ENCODE measurements around the gene CLEC4E.
A peak's percentile ranks its signal among the peaks of the same experiment; 100 is the strongest.
"Not testable (repeated sequence)": the region's sequence is repeated elsewhere in the genome, so short reads cannot be mapped to it uniquely, and the experiment has no call there.

CLEC4E gene

DNA sequence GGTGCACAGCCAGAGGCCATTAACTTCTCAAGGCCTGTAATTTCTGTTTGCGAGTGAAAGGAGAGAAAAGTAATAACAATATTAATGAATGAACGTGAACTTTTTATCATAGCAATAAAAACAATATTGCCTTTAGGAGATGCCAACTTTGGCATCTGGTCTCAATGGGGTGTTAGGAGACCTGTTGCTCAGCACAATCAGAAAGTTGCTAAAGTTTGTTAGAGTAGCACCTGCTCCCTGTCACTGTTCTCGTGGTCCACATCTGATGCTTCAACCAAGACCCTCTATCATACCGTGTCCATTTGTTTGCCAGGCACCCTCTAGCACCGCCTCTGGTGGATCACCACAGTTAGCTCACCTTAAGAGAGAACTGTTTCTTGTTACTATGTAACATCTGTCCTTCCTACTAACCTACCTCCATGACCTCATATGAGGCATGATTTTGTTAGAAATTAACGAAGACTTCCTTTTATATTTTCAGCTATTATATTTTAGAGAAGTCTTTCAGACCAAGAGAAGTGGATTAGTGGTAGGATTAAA is 12.5 kb upstream of the CLEC4E start:
- no peaks in the 10 kb centered on the region for H3K36me3 Mint-ChIP-seq
- no peak overlapping the region for H3K27ac Mint-ChIP-seq
- no peaks in the 10 kb centered on the region for H3K9me3 Mint-ChIP-seq
- ATAC-seq: no peak
- no peak overlapping the region for H3K4me3 Mint-ChIP-seq
- H3K4me1 Mint-ChIP-seq: no peaks in the 10 kb centered on the region
- DNase-seq (ENCODE audit: low spot score in 2 of 2): no peak

DNA sequence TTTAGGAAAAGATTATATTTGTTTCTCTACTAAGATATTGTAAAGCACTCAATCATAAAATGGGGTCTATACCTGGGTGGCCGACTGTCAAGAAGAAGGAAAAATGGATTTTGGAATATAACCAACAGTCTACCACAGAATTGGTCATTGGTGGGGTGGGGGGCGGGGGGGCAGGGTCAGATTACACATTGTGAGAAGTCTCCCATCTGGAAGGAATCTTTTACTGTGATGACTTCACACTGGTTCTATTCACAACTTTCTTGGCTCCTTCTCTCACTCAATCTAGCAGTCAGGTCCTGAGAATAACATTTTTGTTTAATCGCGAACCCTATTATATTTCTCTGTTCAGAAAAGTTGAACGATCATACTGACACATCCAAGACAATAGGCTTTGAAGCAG is 8.7 kb upstream of the CLEC4E start:
- H3K36me3 Mint-ChIP-seq: no peaks in the 10 kb centered on the region
- H3K4me1 Mint-ChIP-seq: no peaks in the 10 kb centered on the region
- no peak overlapping the region for H3K4me3 Mint-ChIP-seq
- ATAC-seq (no peak), DNase-seq (ENCODE audit: low spot score in 2 of 2) (no peak)
- H3K9me3 Mint-ChIP-seq: no peaks in the 10 kb centered on the region
- H3K27ac Mint-ChIP-seq: no peak overlapping the region

DNA sequence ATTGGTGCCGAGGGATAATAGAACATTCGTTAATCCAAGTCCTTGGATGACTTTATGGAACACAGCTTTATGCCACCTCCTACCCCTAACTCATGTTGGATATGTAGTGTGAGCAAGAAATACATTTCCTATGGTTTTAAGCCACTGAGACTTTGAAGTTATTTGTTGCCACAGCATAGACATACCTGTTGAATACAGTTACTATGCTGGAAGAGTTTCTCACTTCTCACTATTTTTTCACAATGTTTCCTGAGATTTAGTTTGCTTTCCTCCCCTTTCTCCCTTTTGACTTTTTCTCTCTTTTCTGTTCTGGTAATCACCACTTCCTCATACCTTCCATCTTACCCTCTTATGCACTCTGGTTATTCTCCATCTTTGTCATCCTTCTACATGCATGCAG is 7.5 kb upstream of the CLEC4E start:
- Mint-ChIP-seq H3K4me3 (no peak overlapping the region), H3K4me1 (no peaks in the 10 kb centered on the region), H3K9me3 (no peaks in the 10 kb centered on the region), H3K36me3 (no peaks in the 10 kb centered on the region), H3K27ac (no peak overlapping the region)
- ATAC-seq (peak; percentile 57), DNase-seq (ENCODE audit: low spot score in 2 of 2) (no peak)

DNA sequence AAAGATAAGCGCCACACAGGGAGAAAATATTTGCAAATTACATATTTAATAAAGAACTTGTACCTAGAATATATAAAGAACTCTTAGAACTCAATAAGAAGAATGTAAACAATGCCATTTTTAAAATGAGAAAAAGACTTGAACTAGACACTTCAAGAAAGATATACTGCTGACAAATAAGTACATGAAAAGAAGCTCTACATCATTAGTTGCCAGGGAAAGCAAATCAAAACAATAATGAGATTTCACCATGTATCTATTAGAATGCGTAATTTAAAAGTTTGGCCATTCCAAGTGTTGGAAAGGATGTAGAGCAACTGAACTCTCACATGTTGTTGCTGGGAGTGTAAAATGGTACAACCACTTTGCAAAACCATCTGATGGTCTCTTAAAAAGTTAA is 6.9 kb upstream of the CLEC4E start:
- Mint-ChIP-seq H3K4me3 (no peak overlapping the region), H3K36me3 (no peaks in the 10 kb centered on the region), H3K4me1 (no peaks in the 10 kb centered on the region), H3K9me3 (no peaks in the 10 kb centered on the region), H3K27ac (no peak overlapping the region)
- no peak for ATAC-seq
- DNase-seq (ENCODE audit: low spot score in 2 of 2): no peak

DNA sequence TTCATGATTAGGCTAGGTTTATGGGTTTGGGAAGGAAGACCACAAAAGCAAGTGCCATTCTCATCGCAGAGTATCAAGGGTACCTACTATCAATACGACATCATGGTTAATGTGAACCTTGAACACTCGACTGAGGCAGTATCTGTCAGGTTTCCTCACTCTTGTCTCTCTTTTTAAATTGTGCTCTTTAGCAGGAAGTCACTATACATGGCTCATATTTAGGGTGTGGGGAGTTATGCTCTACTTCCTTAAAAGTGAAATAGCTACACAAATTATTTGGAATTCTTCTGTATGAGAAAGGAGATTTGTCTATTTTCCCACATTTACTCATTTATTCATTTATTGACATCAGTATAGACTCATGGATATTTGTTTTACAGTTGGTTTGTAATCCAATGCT is 5.9 kb upstream of the CLEC4E start:
- no peak overlapping the region for H3K4me3 Mint-ChIP-seq
- DNase-seq (ENCODE audit: low spot score in 2 of 2) (no peak), ATAC-seq (no peak)
- H3K9me3 Mint-ChIP-seq: peaks cover 1% of the 10 kb centered on the region
- peaks cover 3% of the 10 kb centered on the region for H3K4me1 Mint-ChIP-seq
- H3K36me3 Mint-ChIP-seq: no peaks in the 10 kb centered on the region
- H3K27ac Mint-ChIP-seq: no peak overlapping the region

DNA sequence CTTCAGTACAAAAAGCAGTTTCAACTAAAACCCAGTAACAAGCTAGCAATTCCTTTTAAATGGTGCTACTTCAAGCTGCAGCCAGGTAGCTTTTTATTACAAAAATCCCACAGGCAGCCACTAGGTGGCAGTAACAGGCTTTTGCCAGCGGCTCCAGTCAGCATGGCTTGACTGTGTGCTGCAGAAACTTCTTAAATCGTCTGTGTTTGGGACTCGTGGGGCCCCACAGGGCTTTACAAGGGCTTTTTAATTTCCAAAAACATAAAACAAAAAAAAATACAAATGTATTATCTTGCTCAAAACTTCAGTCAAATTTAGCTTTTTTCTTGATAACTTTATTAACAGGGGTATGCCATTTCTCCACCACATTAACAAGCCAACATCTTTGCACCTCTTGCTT is 3.6 kb upstream of the CLEC4E start:
- H3K36me3 Mint-ChIP-seq: no peaks in the 10 kb centered on the region
- DNase-seq (ENCODE audit: low spot score in 2 of 2) (peak; percentile 66 to 84), ATAC-seq (peak; percentile 69)
- peaks cover 6% of the 10 kb centered on the region for H3K4me1 Mint-ChIP-seq
- H3K9me3 Mint-ChIP-seq: peaks cover 2% of the 10 kb centered on the region
- no peak overlapping the region for H3K27ac Mint-ChIP-seq
- no peak overlapping the region for H3K4me3 Mint-ChIP-seq

DNA sequence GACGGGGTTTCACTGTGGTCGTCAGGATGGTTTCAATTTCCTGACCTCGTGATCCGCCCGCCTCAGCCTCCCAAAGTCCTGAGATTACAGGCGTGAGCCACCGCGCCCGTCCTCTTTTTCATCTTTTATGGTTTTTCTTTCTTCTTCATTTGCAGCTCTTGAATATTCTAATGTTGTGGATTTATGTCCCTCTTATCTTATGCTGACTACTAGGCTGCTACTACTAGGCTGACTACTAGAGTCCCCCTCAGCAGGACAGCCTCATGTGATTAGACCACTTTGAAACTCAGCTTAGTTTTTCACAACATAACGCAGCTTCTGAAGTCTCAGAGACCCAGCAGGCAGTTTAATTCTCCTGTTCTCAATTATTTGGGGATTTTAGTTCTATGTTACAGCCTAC is 857 bp upstream of the CLEC4E start:
- Mint-ChIP-seq H3K9me3 (peaks cover 2% of the 10 kb centered on the region), H3K4me1 (peaks cover 6% of the 10 kb centered on the region), H3K36me3 (no peaks in the 10 kb centered on the region), H3K4me3 (no peak overlapping the region), H3K27ac (no peak overlapping the region)
- ATAC-seq (no peak), DNase-seq (ENCODE audit: low spot score in 2 of 2) (no peak)

DNA sequence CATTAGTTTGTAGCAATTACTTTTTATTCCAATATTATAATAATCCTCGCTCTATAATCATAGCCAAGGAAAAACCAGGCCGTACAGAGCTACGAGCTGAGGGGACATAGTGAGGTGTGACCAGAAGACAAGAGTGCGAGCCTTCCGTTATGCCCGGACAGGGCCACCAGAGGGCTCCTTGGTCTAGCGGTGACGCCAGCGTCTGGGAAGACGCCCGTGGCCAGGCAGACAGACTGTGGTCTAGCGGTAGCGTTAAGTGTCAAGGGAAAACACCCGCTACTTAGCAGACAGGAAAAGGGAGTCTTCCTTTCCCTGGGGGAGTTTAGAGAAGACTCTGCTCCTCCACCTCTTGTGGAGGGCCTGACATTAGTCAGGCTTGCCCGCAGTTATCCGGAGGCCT is 2.9 kb downstream of the CLEC4E start:
- H3K4me3 Mint-ChIP-seq; H3K9me3 Mint-ChIP-seq; H3K36me3 Mint-ChIP-seq; ATAC-seq; DNase-seq (ENCODE audit: low spot score in 2 of 2); H3K27ac Mint-ChIP-seq; H3K4me1 Mint-ChIP-seq: not testable (repeated sequence)

DNA sequence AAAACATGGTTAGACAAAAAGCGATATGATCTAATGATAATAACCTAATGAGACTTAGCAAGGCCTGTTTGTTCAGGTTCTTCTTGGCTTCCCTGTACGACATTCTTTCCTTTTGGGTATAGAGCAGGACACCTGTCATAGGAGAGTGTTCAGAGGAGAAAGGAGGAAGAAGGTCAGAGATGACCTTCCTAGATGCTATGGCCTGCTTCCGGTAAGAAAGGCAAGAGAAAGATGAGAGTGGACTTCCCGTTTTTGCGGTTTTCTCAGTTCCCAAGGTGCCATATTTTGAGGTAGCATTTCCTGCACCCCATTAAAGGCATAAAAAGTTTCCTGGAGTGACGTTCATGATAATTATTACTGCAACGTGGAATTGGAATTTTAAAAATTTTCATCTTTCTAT is 8.7 kb downstream of the CLEC4E start:
- ATAC-seq (no peak), DNase-seq (ENCODE audit: low spot score in 2 of 2) (no peak)
- no peak overlapping the region for H3K4me3 Mint-ChIP-seq
- no peak overlapping the region for H3K27ac Mint-ChIP-seq
- no peaks in the 10 kb centered on the region for H3K4me1 Mint-ChIP-seq
- no peaks in the 10 kb centered on the region for H3K36me3 Mint-ChIP-seq
- H3K9me3 Mint-ChIP-seq: no peaks in the 10 kb centered on the region

DNA sequence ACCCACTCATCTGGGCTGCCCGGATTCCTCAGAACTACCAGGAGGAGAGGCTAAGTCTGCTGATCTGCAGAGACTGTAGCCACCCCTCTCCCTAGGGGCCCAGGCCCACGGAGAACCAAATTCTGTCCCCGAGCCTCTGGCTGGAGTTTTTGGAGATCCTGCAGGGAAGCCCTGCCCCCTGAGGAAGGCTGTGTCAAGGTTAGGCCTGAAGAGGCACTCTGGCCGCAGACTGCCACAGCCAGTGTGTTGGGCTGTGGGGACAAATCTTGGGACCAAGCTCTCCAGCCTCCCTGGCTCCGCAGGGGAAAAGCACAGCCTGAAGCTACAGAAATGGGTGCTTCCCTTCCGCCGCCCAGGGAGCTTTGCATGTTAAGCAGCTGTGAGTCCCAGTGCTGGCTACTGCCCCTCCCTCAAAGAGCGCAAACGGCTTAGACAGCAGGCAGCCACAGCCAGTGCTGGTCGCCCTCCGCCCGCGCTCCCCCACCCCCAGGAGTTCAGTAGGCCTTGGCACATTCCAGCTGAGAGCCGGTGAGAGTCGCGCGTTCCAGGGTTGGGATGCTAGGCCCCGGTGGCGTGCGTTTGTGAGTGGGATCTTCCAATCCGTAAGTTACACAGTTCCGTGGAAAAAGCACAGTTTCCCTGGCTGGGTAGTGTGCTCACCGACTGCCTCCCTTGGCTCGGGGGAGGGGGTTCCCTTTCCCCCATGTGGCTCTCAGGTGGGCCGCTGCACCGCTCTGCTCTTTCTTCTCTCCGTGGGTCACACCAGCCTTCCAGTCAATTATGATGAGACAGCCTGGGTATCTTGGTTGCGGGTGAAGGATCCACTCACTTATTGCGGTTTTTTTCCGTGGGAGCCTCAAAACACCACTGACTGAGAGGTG is 13.2 kb downstream of the CLEC4E start:
- ATAC-seq: no peak
- H3K4me3 Mint-ChIP-seq: no peak overlapping the region
- no peaks in the 10 kb centered on the region for H3K36me3 Mint-ChIP-seq
- no peak overlapping the region for H3K27ac Mint-ChIP-seq
- DNase-seq (ENCODE audit: low spot score in 2 of 2): no peak
- no peaks in the 10 kb centered on the region for H3K4me1 Mint-ChIP-seq
- peaks cover 6% of the 10 kb centered on the region for H3K9me3 Mint-ChIP-seq

DNA sequence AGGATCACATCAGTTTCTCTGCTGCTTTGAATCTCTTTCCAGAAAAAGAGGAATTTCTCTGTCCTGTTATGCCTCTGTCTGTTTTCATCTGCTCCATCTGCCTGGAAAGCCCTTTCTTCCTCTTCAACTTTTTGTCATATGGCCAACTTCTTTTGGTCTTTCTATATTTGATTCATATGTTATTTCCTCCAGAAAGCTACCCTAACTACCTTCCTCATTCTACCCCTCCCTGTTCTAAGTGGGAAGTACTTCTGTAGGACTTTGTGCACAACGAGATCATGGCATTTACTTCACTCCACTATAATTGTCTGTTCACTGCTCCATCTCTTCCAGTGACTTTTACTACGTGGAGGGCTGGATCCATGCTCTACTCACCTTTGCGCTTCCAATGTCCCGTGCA is 21.5 kb downstream of the CLEC4E start:
- ATAC-seq: no peak
- DNase-seq (ENCODE audit: low spot score in 2 of 2): no peak
- Mint-ChIP-seq H3K36me3 (no peaks in the 10 kb centered on the region), H3K4me1 (no peaks in the 10 kb centered on the region), H3K27ac (no peak overlapping the region), H3K9me3 (no peaks in the 10 kb centered on the region), H3K4me3 (no peak overlapping the region)

DNA sequence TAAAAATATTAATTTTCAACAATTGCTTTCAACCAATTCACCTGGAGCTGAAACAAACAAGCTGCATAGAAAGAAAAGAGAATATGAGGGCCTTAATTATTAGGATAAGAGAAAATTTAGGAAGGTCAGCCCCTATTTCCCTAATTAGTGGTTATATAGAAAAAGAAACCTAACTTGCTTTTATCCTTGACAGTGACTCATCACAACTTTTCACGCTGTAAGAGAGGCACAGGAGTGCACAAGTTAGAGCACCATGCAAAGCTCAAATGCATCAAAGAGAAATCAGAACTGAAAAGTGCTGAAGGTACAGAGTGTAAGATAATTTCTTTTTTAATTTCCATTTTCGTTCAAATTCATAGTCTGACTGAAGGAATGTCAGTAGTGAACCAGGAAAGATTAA is 22.7 kb downstream of the CLEC4E start:
- no peaks in the 10 kb centered on the region for H3K36me3 Mint-ChIP-seq
- no peak overlapping the region for H3K4me3 Mint-ChIP-seq
- ATAC-seq (no peak), DNase-seq (ENCODE audit: low spot score in 2 of 2) (no peak)
- no peak overlapping the region for H3K27ac Mint-ChIP-seq
- H3K4me1 Mint-ChIP-seq: no peaks in the 10 kb centered on the region
- H3K9me3 Mint-ChIP-seq: no peaks in the 10 kb centered on the region

DNA sequence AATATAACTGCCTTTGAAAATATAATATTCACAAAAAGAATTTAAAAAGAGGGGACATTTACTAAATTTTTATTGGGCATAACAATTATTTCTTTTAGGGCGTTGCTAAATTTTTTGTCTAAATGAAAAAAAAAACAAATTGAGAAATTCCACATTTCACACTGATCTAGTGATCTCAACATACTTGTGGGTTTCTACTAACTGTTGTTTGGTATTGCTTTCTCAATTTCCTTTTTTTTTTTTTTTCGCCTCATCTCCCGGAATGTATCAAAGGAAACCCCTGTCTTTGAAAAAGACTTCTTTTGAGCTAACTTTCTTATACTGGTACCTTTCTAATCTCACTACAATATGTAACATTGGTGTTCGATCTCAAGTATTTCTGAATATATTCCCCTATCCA is 27.4 kb downstream of the CLEC4E start, which contains the start of gene CLEC4D:
Gene CLEC4D, plus strand, starts transcription at position 248 of the 400 bp plus-strand sequence. CDS start 230 bp downstream, outside the sequence.
- no peak for DNase-seq (ENCODE audit: low spot score in 2 of 2)
- ATAC-seq: no peak
- Mint-ChIP-seq H3K36me3 (no peaks in the 10 kb centered on the region), H3K4me1 (peaks cover 6% of the 10 kb centered on the region), H3K9me3 (no peaks in the 10 kb centered on the region), H3K27ac (no peak within 1 kb of the TSS), H3K4me3 (no peak within 1 kb of the TSS)

DNA sequence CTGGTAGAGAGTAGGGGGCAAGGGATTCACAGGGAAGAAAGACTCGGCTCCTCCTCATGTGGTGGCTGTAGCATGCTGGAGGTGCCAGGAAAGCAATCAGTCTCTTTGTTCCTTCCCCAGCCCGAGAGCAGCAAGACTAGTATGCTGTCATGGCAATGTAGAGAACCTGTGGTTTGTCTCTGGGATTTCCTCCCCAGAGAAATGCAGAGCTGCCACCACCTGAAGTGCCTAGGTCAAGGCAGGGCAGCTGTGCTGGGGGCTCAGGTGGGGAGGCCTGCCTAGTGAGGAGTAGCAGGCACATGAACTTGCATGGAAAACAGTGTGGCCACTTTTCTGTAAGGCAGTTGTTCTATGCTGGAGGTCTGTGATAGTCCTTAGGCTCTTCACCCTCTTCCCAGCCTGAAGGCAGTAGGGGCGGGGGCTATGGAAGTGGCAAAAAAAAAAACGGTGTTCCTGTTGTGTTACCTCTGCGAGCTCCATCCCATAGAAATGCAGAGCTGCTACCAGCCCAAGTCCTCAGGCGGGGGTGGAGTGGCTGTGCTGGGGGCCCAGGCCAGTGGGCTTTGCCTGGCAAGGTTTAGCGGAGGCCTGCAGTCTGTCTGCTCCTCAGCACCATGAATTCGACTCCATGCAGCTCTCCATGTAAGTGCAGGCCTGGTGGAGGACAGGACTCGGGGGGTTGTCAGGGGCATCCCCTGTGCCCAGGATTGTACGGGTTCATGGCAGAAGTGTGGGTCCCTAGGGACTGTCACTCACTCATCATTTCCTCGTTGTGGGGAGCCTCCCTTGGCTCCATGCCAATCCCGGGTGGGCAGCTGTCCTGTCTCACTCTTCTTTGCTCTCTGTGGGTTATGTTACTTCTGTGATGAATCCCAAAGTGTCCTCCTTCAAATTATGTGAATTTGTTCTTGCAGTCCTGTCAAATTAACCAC is 31.5 kb downstream of the CLEC4E start:
- no peak overlapping the region for H3K4me3 Mint-ChIP-seq

DNA sequence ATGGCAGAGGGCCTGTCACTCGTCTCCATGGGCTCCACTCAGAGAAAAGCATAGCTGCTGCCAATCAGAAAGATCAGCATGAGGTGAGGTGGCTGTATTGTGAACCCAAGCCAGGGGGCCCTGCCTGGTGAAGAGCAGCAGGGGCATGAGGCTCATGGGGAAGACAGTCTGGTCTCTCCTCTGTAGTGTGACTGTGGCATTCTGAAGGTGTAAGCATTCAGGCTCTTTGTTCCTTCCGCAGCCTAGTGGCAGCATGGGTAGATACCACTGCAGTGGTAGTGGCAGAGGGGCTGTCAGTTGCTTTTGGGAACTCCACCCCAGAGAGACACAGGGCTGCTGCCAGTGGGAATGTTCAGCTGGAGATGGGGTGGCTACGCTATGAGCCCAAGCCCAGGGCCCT is 32.5 kb downstream of the CLEC4E start:
- DNase-seq (ENCODE audit: low spot score in 2 of 2) (no peak), ATAC-seq (no peak)
- no peaks in the 10 kb centered on the region for H3K36me3 Mint-ChIP-seq
- H3K9me3 Mint-ChIP-seq: no peaks in the 10 kb centered on the region
- H3K27ac Mint-ChIP-seq: no peak overlapping the region
- H3K4me1 Mint-ChIP-seq: peaks cover 8% of the 10 kb centered on the region
- no peak overlapping the region for H3K4me3 Mint-ChIP-seq

More for the DNA sequence above, 31.5 kb downstream of the CLEC4E start:
- H3K36me3 Mint-ChIP-seq: no peaks in the 10 kb centered on the region
- ATAC-seq (no peak), DNase-seq (ENCODE audit: low spot score in 2 of 2) (no peak)
- H3K9me3 Mint-ChIP-seq: no peaks in the 10 kb centered on the region
- peaks cover 8% of the 10 kb centered on the region for H3K4me1 Mint-ChIP-seq
- no peak overlapping the region for H3K27ac Mint-ChIP-seq

Measured in stimulated activated effector memory CD8-positive, alpha-beta T cell treated with anti-CD3 and anti-CD28 coated beads, Interleukin-12 subunit alpha, Interleukin-12 subunit beta, amount 100 ng/mL, for 72 hours (primary cell).